RWPE2 (cell line): ENCODE results near the gene SEC11C.
A peak's percentile ranks its signal among the peaks of the same experiment; 100 is the strongest.

Source experiments
- ATAC-seq: fragments of 200-7000 bp; cut with Tn5 transposase; 3 replicates; pipeline ENCODE4 v1.9.1; 2021; ENCODE audit warnings: low read depth
- DNase-seq: peaks from one replicate; pipeline ENCODE4 v3.0.0-alpha.2; 2020; ENCODE audit warnings: low spot score
- H3K27ac ChIP-seq: fragments of 450-650 bp; 2 replicates; pipeline ENCODE4 v1.5.1; 2017; ENCODE audit warnings: mild to moderate bottlenecking; ENCODE audit not compliant: poor library complexity, severe bottlenecking
- H3K27me3 ChIP-seq: fragments of 250-450 bp; sonication (Bioruptor Pico); 2 replicates; pipeline ENCODE4 v1.5.1; 2021; ENCODE audit warnings: mild to moderate bottlenecking, moderate library complexity; ENCODE audit not compliant: insufficient read depth, poor library complexity, severe bottlenecking
- H3K36me3 ChIP-seq: fragments of 250-450 bp; sonication (Bioruptor Pico); 2 replicates; pipeline ENCODE4 v1.5.1; 2020; ENCODE audit warnings: low read depth, mild to moderate bottlenecking, moderate library complexity
- H3K4me1 ChIP-seq: fragments of 250-450 bp; sonication (Bioruptor Pico); 2 replicates; pipeline ENCODE4 v1.5.1; 2021; ENCODE audit warnings: mild to moderate bottlenecking, moderate library complexity; ENCODE audit not compliant: insufficient read depth, poor library complexity, severe bottlenecking
- H3K4me3 ChIP-seq: fragments of 250-450 bp; sonication (Bioruptor Pico); 2 replicates; pipeline ENCODE4 v1.5.1; 2021; ENCODE audit warnings: mild to moderate bottlenecking, moderate library complexity; ENCODE audit not compliant: severe bottlenecking
- H3K9me3 ChIP-seq: fragments of 250-450 bp; sonication (Bioruptor Pico); 2 replicates; pipeline ENCODE4 v1.5.1; 2021; ENCODE audit warnings: mild to moderate bottlenecking, moderate library complexity; ENCODE audit not compliant: severe bottlenecking
- CTCF ChIP-seq: fragments of 450-650 bp; IDR thresholded peaks from one replicate; pipeline ENCODE4 v1.5.1; 2017; ENCODE audit warnings: mild to moderate bottlenecking, moderate library complexity; ENCODE audit not compliant: poor library complexity, severe bottlenecking

The SEC11C gene

DNA sequence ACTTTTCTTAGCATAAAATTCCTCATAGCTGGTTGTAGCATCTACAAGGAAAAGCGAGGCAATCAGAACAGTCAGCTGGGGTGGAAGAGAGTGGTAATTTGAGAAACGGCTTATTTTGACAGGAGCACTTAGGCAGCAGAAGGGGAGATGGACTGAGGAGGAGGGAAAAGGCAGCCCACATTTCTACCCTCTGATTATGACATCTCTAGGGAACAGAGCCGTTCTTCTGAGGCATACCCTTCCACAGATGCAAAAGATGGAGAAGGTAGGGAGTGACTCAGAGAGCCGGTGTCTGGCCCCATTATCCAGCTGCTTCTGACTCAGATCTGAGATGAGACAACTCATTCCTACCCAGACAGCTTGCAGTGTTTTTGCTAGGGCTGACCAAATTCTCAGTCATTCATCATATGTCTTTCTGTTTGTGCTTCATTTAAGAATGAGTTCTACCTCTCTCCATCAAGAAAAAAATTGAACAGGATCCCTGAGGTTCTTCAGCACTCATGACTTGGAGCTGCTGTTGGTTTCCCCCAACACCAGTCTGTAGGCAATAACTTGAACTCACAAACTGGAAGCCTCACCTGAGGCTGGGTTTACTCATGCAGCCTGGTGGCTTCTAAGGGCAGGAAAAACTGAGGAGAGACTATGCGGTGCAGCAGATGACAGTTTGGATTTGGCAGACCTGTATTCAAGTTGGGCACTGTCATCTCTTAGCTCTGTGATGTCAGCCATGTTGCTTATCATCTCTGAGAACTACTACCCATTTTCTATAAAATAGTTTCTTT lies 15.9 kb upstream of the SEC11C start:
- no peaks in the 10 kb centered on the region for H3K9me3 ChIP-seq
- ATAC-seq, result peak; percentile 100
- peak overlapping the region; percentile 60 for H3K27ac ChIP-seq
- no peak for TF ChIP-seq CTCF
- no peaks in the 10 kb centered on the region for H3K4me1 ChIP-seq
- H3K36me3 ChIP-seq, result no peaks in the 10 kb centered on the region
- H3K27me3 ChIP-seq, result no peaks in the 10 kb centered on the region
- H3K4me3 ChIP-seq, result no peak overlapping the region
- DNase-seq, result no peak

DNA sequence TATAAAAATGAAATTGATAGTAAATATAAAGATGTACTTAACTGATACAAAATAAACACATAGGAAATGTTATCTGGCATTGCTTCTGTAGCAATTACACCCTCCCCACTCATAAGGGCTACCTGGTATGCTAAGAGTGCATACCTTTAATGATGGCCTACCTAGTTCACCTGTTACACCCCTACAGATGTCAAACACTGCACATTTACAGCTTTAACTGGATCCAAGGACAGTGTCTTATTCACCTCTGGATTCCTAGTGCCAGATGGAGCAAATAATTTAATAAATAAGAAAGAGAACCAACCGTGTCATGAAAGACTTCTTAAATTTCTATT lies 15.3 kb upstream of the SEC11C start:
- no peak for TF ChIP-seq CTCF
- ATAC-seq (no peak), DNase-seq (no peak)
- Histone ChIP-seq H3K9me3 (no peaks in the 10 kb centered on the region), H3K27ac (peak overlapping the region; percentile 60), H3K4me1 (no peaks in the 10 kb centered on the region), H3K4me3 (no peak overlapping the region), H3K27me3 (no peaks in the 10 kb centered on the region), H3K36me3 (no peaks in the 10 kb centered on the region)

- no peaks in the 10 kb centered on the region for H3K27me3 ChIP-seq
- TF ChIP-seq CTCF, result no peak
- H3K4me1 ChIP-seq, result no peaks in the 10 kb centered on the region
- no peaks in the 10 kb centered on the region for H3K36me3 ChIP-seq
- H3K9me3 ChIP-seq, result no peaks in the 10 kb centered on the region
- no peak for ATAC-seq
- DNase-seq, result no peak
- H3K27ac ChIP-seq, result no peak overlapping the region
- no peak overlapping the region for H3K4me3 ChIP-seq
These were observed 12.6 kb upstream of the SEC11C start for GRCh38 chr18:59127047-59127446.

- Histone ChIP-seq H3K27me3 (peaks cover 4% of the 10 kb centered on the region), H3K4me1 (no peaks in the 10 kb centered on the region), H3K36me3 (no peaks in the 10 kb centered on the region), H3K9me3 (no peaks in the 10 kb centered on the region), H3K27ac (no peak overlapping the region), H3K4me3 (no peak overlapping the region)
- no peak for DNase-seq
- ATAC-seq, result no peak
- TF ChIP-seq CTCF, result no peak
These were observed 9.6 kb upstream of the SEC11C start for GRCh38 chr18:59129951-59130703.
